SK-N-SH (cell line): ENCODE data around the gene ENHO. TPM values are rescaled to one million over a fixed set of nuclear protein-coding genes. Genes with fewer than 3 reads are reported as not detected.

Source experiments
- CTCF ChIA-PET: fragments of 300-600, 350-600 bp; formaldehyde crosslinking; extraction: SDS; loops from one replicate; lab custom pipeline; 2021; lab: Yijun Ruan, JAX
- POLR2A ChIA-PET: fragments of 350-600 bp; sonication (Branson Sonifier 250); formaldehyde crosslinking; extraction: SDS; loops from one replicate; lab custom pipeline; 2020; ENCODE audit warnings: antibody characterized with exemption, inconsistent platforms; lab: Yijun Ruan, JAX
- DNase-seq: peaks from one replicate; pipeline ENCODE4 v3.0.0; 2012
- H2AFZ ChIP-seq: fragments of 200-600 bp; sonication (generic); 2 replicates; pipeline ENCODE4 v1.8.1; 2016; ENCODE audit warnings: antibody characterized with exemption, mild to moderate bottlenecking, low read depth
- H3F3A ChIP-seq: fragments of 200-600 bp; sonication (generic); replicated peaks from 2 replicates; pipeline ENCODE3; 2016; ENCODE audit warnings: antibody characterized with exemption, mild to moderate bottlenecking; ENCODE audit not compliant: insufficient read depth
- H3K27ac ChIP-seq, 2 experiments: fragments of 200-500 bp in 1 of 2; fragments of 200-600 bp in 1 of 2; sonication (Bioruptor generic) in 1 of 2; sonication (generic), shearing (Covaris generic) in 1 of 2; 2 replicates each; pipeline versions ENCODE4 v1.5.1 to v1.6.1; 2014 to 2016; ENCODE audit warnings: low read depth in 2 of 2, inconsistent platforms in 1 of 2, low read length in 1 of 2, mild to moderate bottlenecking in 1 of 2, mixed read lengths in 1 of 2
- H3K27me3 ChIP-seq: fragments of 200-600 bp; sonication (generic), shearing (Covaris generic); 2 replicates; pipeline ENCODE4 v1.6.1; 2016; ENCODE audit warnings: mixed run types; ENCODE audit not compliant: insufficient read depth
- H3K36me3 ChIP-seq, 2 experiments: fragments of 200-500 bp in 1 of 2; fragments of 200-600 bp in 1 of 2; sonication (Bioruptor generic) in 1 of 2; sonication (generic) in 1 of 2; replicated peaks in 1 of 2; 2 replicates each; pipeline versions ENCODE3 to v1.5.1; 2014 to 2016; ENCODE audit warnings: low read length in 1 of 2, mild to moderate bottlenecking in 1 of 2; ENCODE audit not compliant: insufficient read depth in 2 of 2, control insufficient read depth in 1 of 2
- H3K4me1 ChIP-seq, 2 experiments: fragments of 200-500 bp in 1 of 2; fragments of 200-600 bp in 1 of 2; sonication (Bioruptor generic) in 1 of 2; sonication (generic), shearing (Covaris generic) in 1 of 2; 2 replicates each; pipeline versions ENCODE4 v1.5.1 to v1.6.1; 2014 to 2016; ENCODE audit warnings: low read depth in 1 of 2, low read length in 1 of 2, mixed run types in 1 of 2; ENCODE audit not compliant: insufficient read depth in 2 of 2, control insufficient read depth in 1 of 2
- H3K4me2 ChIP-seq: fragments of 200-600 bp; sonication (generic), shearing (Covaris generic); 2 replicates; pipeline ENCODE4 v1.6.1; 2017; ENCODE audit warnings: mixed run types
- H3K4me3 ChIP-seq, 2 experiments: fragments of 200-500 bp in 1 of 2; fragments of 200-600 bp in 1 of 2; sonication (Bioruptor generic) in 1 of 2; sonication (generic), shearing (Covaris generic) in 1 of 2; 2 replicates each; pipeline versions ENCODE4 v1.5.1 to v1.8.1; 2014 to 2016; ENCODE audit warnings: low read depth in 2 of 2, inconsistent platforms in 1 of 2, low read length in 1 of 2, mild to moderate bottlenecking in 1 of 2, mixed read lengths in 1 of 2, moderate library complexity in 1 of 2
- H3K79me2 ChIP-seq: fragments of 200-600 bp; sonication (generic); 2 replicates; pipeline ENCODE4 v1.8.1; 2017; ENCODE audit warnings: mild to moderate bottlenecking; ENCODE audit not compliant: insufficient read depth
- H3K9ac ChIP-seq: fragments of 200-600 bp; sonication (generic); 2 replicates; pipeline ENCODE4 v1.6.1; 2017; ENCODE audit warnings: mixed run types
- H3K9me2 ChIP-seq: fragments of 200-600 bp; sonication (generic); 2 replicates; pipeline ENCODE4 v1.6.1; 2017; ENCODE audit warnings: mixed run types
- H3K9me3 ChIP-seq: fragments of 200-600 bp; sonication (generic); 2 replicates; pipeline ENCODE4 v1.6.1; 2017; ENCODE audit warnings: mixed run types, mild to moderate bottlenecking, moderate library complexity
- H4K20me1 ChIP-seq: fragments of 200-600 bp; sonication (generic); 2 replicates; pipeline ENCODE4 v1.6.1; 2017; ENCODE audit warnings: mild to moderate bottlenecking, mixed run types; ENCODE audit not compliant: insufficient read depth
- CTCF ChIP-seq: fragments of 200-600 bp; sonication (generic); IDR thresholded peaks from 2 replicates; pipeline ENCODE4 v1.6.1; 2017; ENCODE audit warnings: antibody characterized with exemption, mild to moderate bottlenecking, moderate library complexity
- FOSL2 ChIP-seq: IDR thresholded peaks from 2 replicates; pipeline ENCODE4 v1.4.0; 2012; ENCODE audit warnings: low read depth, mild to moderate bottlenecking, moderate library complexity, borderline replicate concordance
- FOXJ3 ChIP-seq: sonication (generic); formaldehyde crosslinking; IDR thresholded peaks from 2 replicates; pipeline ENCODE4 v1.5.1; 2020; ENCODE audit warnings: mild to moderate bottlenecking, missing genetic modification reagents
- GABPA ChIP-seq: IDR thresholded peaks from 2 replicates; pipeline ENCODE4 v1.4.0; 2012; ENCODE audit warnings: low read depth, mild to moderate bottlenecking
- PBX3 ChIP-seq: IDR thresholded peaks from 2 replicates; pipeline ENCODE4; 2012
- RAD21 ChIP-seq: IDR thresholded peaks from 2 replicates; pipeline ENCODE4 v1.6.1; 2012; ENCODE audit warnings: mild to moderate bottlenecking, low read length
- REST ChIP-seq: IDR thresholded peaks from 2 replicates; pipeline ENCODE4 v1.6.1; 2012; ENCODE audit warnings: mild to moderate bottlenecking, low read depth, low read length, moderate library complexity
- SMC3 ChIP-seq: IDR thresholded peaks from 2 replicates; pipeline ENCODE4 v1.6.1; 2012; ENCODE audit warnings: low read depth, low read length, improper control_type of control experiment
- USF2 ChIP-seq: fragments of 150-350 bp; IDR thresholded peaks from 2 replicates; pipeline ENCODE4 v1.6.1; 2017; ENCODE audit warnings: antibody characterized with exemption, low read length, low read depth, borderline replicate concordance
- ZBTB33 ChIP-seq: IDR thresholded peaks from 2 replicates; pipeline ENCODE4 v1.4.0; 2012; ENCODE audit warnings: low read depth, borderline replicate concordance
- WGBS: methylation state at CpG from one replicate; pipeline ENCODE4 v1.1.6; 2017; ENCODE audit warnings: low lambda C conversion rate; 5-methylcytosine and 5-hydroxymethylcytosine counted together
- polyA plus RNA-seq, 3 experiments: library from polyadenylated mRNA; depleted of rRNA; stranded (reverse); fragments of >200 nt; gene quantifications; 2 replicates each; pipeline ENCODE4 v1.2.3, GENCODE V29; 2012

Gene ENHO
- polyA plus RNA-seq, 1 of the 3 experiments (the other 2 are of a cell fraction) = 1.5 TPM

- CTCF ChIA-PET = interaction anchor here (0.8 to 13.3 kb wide), 10 partner anchors 7 to 162 kb away, joined by 3 to 103 read pairs (median 6); no protein-coding TSS in a partner anchor
- Histone ChIP-seq H3K4me1 (peaks cover 0 to 6% of the 10 kb centered on the region in 2 experiments; a peak in 1 of 4 replicates), H3K27me3 (no peaks in the 10 kb centered on the region; the same call in 1 of the 2 replicates), H3K9ac (no peak overlapping the region), H3K4me3 (no peak overlapping the region), H3K9me3 (no peaks in the 10 kb centered on the region), H3F3A (no peaks in the 10 kb centered on the region), H3K4me2 (no peak overlapping the region), H3K36me3 (no peaks in the 10 kb centered on the region), H2AFZ (no peak overlapping the region), H4K20me1 (no peaks in the 10 kb centered on the region), H3K9me2 (no peaks in the 10 kb centered on the region), H3K27ac (no peak overlapping the region), H3K79me2 (no peaks in the 10 kb centered on the region)
- POLR2A ChIA-PET = no interaction called here
- 67% methylated on average over 8 of the region's 8 CpGs for WGBS
- DNase-seq = no peak
- TF ChIP-seq FOXJ3 (CRISPR knock-in tag) (no peak), REST (peak; percentile 98)
Measured at GRCh38 chr9:34493972-34494535, 28.7 kb downstream of the ENHO start.

- Histone ChIP-seq H3K9me2 (no peaks in the 10 kb centered on the region), H3K36me3 (no peaks in the 10 kb centered on the region), H3K27me3 (no peaks in the 10 kb centered on the region; the same call in 1 of the 2 replicates), H3K4me2 (no peak overlapping the region), H3K27ac (no peak overlapping the region)
- ChIA-PET CTCF (interaction anchor here (0.6 to 13.3 kb wide), 9 partner anchors 9 to 112 kb away, joined by 3 to 103 read pairs (median 4); no protein-coding TSS in a partner anchor), POLR2A (no interaction called here)
- peak; percentile 37 for DNase-seq
- TF ChIP-seq GABPA (no peak), RAD21 (peak; percentile 18; the same call in 1 of the 2 replicates), PBX3 (no peak), SMC3 (no peak), FOSL2 (no peak), CTCF (peak; percentile 9; the same call in 1 of the 2 replicates), ZBTB33 (no peak), USF2 (no peak)
- TF ChIP-seq, all 33 proteins: peak for 2
- Histone ChIP-seq H3K9me3 (no peaks in the 10 kb centered on the region), H3F3A (no peaks in the 10 kb centered on the region), H2AFZ (no peak overlapping the region), H3K9ac (no peak overlapping the region), H3K79me2 (no peaks in the 10 kb centered on the region), H3K4me1 (peaks cover 0 to 6% of the 10 kb centered on the region in 2 experiments; a peak in 1 of 4 replicates), H4K20me1 (no peaks in the 10 kb centered on the region), H3K4me3 (no peak overlapping the region)
- 51% methylated on average over 2 of the region's 2 CpGs for WGBS
Measured at GRCh38 chr9:34492051-34492450, 30.7 kb downstream of the ENHO start.
